SKM-1 (cell line): ENCODE results near the gene SPAG4.
A peak's percentile ranks its signal among the peaks of the same experiment; 100 is the strongest.

ENCODE experiments used
- DNase-seq: peaks from one replicate; lab custom pipeline; 2025; ENCODE audit not compliant: unreplicated experiment; lab: John Stamatoyannopoulos, UW

Gene SPAG4, protein sequence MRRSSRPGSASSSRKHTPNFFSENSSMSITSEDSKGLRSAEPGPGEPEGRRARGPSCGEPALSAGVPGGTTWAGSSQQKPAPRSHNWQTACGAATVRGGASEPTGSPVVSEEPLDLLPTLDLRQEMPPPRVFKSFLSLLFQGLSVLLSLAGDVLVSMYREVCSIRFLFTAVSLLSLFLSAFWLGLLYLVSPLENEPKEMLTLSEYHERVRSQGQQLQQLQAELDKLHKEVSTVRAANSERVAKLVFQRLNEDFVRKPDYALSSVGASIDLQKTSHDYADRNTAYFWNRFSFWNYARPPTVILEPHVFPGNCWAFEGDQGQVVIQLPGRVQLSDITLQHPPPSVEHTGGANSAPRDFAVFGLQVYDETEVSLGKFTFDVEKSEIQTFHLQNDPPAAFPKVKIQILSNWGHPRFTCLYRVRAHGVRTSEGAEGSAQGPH

DNA sequence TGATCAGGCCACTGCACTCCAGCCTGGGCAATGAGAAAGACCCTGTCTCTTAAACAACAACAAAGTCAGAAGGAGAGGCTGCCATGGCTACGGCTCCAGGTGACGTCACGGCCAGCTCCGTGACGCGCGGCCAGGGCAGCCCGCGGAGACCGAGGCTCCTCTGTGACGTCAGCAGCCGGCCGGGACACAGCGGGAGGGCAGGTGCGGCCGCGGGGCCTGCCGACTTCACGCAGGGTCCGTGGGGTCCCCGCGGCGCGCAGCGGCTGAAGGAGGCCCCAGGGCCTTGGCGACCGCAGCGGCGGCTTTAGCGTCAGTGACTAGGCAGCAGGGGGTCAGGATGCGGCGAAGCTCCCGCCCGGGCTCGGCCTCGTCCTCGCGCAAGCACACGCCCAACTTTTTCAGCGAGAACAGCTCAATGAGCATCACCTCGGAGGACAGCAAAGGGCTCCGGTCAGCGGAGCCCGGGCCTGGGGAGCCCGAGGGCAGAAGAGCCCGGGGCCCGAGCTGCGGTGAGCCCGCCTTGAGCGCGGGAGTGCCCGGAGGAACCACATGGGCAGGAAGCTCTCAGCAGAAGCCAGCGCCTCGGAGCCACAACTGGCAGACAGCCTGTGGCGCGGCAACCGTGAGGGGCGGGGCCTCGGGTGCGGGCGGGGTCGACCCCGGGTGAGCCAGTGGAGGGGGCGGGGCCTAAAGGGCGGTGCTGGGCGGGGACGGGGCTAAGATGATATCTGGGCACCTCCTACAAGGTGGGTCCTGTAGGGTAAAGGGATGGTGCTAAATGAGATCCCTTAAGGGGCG, at the start of gene SPAG4:
Gene SPAG4 (plus strand): TSS at position 163 of the 798 bp plus-strand sequence. CDS start 175 bp downstream, at position 338.
- DNase-seq: peak; percentile 99

DNA sequence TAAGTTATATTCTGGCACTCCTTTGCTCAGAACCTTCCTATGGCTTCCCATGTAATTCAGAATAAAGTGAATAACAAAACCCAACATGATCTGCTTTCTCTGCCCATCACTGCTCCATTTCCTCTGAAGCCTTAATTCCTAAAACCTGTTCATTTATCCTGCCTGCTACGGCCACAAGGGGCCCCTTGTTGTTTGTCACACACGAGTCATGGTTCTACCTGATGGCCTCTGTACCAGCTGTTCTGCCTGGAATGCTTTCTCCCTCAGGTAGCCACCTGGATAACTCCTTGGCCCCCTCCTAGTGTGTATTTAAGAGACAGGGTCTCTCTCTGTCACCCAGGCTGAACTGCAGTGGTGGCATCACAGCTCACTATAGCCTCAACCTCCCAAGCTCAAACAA, 47.0 kb upstream of the SPAG4 start:
- no peak for DNase-seq

DNA sequence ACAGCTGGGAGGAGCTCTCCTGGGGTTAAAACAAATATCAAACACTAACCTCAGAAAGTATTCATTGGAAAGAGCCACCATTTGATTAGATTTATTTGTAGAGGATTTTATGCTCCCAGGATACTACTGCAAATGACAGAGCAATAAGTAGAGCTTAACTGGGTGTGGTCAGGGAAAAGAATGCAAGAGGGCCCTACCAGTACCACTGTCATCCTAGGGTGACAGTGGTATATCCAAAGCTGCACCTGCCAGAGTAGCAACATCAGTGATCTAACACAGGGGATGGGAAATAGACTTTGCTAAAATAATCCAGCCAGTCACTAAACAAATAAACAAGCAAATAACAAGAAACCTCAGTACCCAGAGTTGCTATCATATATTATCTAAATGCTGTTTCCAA, 44.1 kb upstream of the SPAG4 start:
- DNase-seq: no peak

DNA sequence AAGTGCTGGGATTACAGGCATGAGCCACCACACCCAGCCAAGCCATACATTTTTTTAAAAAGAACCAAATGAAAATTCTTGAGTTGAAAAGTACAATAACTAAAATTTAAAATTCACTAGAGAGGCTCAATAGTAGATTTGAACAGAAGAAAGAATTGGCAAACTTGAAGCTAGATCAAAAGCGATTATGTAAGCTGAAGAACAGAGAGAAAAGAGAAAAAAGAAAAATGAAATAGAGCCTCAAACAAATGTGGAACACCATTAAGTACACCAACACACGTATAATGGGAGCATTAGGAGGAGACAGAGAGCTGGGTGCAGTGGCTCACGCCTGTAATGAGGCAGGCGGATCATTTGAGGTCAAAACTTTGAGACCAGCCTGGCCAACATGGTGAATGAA, 42.8 kb upstream of the SPAG4 start:
- DNase-seq: no peak

DNA sequence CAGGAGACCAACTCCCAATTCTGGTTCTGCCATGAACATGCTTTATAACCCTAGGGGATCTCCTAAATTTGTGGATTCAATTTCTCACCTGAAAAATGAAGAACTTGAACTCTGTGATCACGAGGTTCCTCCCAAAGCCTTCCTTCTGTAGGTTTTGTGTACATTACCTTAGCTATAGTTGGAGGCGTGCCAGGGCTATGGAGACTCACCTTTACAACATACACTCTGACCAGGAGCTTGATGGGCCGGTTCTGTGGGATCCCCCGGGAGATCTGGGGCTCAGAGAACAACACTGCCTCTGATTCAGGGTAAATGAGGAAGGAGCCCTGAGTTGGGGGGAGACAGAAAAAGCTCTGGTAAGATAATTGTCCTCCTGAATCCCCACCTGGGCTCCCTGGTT, 39.7 kb upstream of the SPAG4 start:
- DNase-seq: no peak

DNA sequence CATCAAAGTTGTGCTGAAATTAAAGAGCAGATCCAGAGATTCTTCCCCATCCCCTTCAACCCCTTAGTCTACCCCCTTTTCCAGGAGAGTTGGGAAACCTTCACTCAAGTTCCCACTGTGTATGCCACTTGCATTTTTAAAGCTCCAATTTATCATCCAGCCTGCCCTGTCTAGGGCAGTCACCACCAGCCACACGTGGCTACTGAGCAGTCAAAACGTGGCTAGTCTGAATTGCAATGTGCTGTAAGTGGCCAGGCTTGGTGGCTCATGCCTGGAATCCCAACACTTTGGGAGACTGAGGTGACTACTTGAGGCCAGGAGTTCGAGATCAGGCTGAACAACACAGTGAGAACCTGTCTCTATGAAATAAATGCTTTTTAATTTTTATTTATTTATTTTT, 38.8 kb upstream of the SPAG4 start:
- DNase-seq: no peak

DNA sequence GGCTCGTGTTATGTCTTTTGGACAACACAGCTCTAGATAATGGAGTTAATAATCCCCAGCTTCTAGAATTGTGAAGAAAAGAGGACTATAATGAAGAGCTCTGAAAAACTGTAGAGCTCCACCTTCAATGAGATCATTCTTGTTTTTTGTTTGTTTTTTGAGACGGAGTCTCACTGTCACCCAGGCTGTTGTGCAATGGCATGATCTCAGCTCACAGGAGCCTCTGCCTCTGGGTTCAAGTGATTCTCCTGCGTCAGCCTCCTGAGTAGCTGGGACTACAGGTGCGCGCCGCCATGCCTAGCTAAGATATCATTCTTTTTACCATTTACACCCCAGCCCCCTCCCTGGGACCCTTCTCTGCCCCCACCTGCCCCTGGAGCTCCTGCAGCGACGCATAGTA, 37.2 kb upstream of the SPAG4 start:
- no peak for DNase-seq

DNA sequence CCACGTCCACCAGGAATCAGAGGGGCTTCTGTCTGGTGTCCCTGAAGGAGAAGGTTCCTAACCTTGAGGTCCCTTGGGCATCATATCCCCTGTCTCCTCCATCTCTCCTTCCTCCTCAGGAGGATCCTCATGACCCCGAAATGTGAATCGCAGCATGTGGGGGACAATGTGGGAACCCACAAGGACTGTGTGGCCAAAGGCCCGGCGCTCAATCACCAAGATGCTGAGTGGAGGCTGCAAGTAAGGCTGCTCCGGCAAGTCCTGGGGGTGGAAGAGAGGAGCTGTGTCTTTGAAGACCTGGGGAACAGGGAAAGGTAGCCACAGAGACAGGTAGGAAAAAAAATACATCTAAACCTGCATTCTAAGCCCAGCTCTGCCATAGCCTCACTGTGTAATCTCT, 36.4 kb upstream of the SPAG4 start:
- DNase-seq: no peak

DNA sequence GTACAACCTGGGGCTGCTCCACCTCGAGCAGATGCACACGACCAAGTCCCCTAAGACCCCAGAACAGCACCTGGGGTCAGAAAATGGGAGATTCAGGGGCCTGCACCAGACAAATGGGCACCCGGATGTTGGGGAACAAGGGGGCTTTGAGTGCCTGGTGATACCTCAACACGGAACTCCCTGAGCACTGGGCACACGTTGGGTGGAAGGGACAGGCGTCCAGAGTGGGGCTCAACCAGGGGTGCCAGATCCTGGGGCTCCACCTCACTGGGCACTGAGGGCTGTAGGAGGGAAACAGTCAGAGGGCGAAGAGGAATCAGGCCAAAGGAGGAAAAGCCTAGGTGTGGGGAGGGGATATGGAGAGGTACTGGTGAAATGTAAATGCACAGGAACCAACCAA, 33.5 kb upstream of the SPAG4 start:
- no peak for DNase-seq

DNA sequence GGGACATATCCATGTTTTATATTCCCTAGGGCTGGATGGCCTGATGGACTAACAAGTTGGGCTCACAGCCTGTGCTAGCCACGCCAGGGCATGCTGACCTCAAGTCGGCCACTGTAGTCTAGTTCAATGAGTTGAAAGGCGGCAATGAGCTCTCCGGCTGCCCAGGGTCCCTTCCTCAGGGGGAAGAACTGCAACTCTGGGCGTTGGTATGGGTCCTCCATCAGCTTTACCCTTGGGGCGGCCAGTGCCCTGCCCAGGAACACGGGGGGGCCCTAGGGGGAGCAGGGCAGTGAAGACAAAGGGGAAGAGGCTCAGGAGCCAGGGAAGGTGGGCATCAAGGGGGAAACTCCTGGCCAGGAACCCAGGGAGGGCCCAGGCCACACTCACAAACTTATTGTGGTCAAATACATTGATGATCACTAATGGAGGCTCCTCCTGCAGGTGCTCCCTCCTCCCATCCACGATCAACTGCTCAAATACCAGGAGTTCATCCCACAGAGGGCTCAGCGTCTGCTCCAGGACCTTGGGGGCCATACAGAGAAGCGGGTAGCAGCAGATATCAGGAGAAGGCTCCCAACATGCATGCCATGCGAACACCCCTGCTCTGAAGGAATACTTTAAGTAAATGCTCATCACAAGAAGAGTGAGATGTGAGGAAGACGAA, 32.8 kb upstream of the SPAG4 start:
- no peak for DNase-seq

DNA sequence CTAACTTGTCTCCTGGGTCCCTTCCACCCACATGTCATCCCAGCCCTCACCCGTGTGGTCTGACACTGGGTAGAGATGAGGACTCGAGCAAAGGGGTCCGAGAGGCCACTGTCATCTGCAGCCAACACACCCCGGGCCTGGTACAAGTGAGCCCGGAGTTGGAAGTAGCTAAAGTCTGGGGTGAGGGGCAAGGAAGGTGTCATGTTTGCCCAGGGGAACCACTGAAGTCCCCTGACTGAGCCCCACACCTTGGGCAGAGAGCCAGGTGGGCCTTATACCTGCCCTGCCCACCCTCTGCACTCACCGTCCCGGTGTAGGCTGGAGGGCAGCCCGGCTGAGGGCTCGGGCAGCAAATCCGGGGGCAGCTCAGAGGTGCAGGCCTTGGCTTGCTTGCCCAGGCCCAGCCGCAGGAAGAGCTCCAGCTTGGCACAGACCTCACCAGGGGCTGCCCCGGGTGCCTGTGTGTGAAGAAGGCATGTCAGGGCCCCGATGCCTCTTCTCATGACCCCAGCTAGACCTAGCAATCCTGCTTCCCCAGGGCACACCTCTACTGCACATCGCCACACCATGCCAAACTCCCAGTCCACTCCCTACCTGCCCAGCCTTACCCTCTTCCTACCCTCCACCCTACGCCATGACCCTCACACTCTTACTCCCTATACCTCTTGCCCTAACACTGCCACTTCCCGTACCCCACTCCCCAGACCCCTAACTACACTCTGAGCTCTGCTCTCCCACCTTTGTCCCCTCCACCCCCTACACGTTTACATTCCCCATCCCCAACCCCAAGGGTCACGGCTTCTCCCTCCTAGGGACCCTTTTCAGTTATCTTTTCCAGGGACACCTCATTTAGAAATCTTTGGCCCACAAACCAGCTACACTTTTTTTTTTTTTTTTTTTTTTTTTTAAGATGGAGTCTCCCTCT, 31.7 kb upstream of the SPAG4 start:
- DNase-seq: no peak

DNA sequence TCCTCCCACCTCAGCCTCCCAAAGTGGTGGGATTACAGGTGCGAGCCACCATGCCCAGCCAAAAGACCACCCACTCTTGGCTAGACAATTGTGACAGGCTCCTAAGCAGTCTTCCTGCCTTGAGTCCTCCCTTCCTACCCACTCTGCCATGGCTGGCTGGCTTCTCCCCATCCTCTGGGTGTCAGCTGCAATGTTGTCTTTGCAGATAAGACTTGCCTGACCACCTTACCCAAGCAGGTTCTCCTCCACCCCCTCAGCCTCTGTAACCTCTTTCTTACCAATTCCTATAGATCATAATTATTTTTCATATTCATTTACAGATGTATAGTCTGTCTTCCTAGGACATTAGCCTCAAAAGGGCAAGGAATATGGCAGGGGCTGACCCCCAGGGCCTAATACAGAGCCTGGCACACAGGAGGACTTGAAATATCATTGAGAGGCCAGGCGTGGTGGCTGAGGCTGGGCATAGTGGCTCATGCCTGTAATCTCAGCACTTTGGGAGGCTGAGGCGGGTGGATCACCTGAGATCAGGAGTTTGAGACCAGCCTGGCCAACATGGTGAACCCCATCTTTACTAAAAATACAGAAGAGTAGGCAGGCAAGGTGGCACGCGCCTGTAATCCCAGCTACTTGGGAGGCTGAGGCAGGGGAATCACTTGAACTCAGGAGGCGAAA, 28.7 kb upstream of the SPAG4 start:
- DNase-seq: no peak

DNA sequence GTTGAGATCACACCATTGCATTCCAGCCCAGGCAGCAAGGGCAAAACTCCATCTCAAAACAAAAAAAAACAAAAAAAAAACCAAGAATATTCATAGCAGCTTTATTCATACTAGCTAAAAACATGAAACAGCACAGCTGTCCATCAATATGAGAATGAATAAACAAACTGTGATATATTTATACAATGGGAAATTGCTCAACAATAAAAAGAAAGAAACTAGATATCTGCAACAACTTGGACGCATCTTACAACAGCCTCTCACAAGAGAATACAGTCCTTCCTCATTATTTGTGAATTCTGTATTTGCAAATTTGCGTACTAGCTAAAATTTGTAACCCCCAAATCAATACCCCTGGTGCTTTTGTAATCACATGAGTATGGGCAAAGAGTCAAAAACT, 28.2 kb upstream of the SPAG4 start:
- no peak for DNase-seq

DNA sequence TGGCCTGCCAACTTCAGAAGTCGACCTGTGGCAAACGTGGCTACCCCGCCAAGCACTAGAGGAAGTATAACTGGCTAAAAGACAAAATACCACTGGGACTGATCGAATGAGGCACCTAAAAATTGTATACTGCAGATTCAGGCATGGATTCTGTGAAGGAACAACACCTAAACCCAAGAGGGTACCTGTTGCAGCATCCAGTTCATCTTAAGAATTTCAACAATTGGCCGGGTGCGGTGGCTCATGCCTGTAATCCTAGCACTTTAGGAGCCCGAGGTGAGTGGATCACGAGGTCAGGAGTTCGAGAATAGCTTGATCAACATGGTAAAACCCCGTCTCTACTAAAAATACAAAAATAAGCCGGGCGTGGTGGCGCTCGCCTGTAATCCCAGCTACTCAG, 27.2 kb upstream of the SPAG4 start:
- DNase-seq: no peak

DNA sequence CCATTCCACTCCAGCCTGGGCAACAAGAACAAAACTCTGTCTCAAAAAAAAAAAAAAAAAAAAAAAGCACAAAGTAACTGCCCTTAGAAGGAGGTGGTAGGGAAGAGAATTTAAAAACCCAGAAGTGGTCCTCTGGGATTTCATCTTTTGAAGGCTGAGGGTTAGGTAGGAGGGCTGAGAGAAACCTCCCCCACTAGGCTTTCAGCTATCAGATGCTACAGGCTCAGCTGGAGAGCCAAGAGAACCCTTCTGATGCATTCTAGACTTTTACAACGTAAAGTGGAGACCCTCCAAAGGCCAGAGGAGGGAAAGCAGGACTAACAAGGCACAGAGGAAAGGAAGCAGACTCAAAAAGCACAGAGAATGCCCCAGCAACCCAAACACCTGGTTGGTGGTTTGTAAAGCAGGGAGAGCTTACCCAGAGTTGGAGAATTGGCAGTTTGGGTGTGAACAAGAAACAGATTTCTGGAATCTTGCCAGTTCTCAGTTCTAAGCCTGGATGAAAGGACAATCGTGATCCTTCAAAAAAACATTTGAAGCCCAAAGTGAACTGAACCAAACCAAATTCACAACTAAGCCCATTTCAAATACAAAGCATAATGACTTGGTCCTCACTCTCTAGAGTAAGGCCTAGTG, 23.2 kb upstream of the SPAG4 start:
- no peak for DNase-seq

DNA sequence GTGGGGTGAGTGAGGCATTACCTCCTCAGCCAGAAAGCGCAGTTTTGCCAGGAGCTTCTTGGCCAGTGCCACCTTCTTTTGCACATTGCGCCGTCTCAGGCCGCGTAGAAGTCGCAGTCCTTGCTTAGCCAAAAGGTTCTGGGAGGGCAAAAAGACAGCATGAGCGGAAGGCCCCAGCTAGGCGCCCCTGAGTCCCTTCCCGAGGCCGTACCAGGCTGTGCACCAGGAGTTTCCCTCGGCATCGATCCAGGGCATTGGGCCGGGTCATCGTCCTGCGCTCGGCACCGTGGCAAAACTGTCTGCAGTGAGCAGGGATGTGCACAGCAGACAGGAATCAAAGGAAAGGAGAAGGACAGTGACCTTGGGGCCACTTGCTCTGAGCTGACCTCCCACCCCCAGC, 20.2 kb upstream of the SPAG4 start:
- no peak for DNase-seq

DNA sequence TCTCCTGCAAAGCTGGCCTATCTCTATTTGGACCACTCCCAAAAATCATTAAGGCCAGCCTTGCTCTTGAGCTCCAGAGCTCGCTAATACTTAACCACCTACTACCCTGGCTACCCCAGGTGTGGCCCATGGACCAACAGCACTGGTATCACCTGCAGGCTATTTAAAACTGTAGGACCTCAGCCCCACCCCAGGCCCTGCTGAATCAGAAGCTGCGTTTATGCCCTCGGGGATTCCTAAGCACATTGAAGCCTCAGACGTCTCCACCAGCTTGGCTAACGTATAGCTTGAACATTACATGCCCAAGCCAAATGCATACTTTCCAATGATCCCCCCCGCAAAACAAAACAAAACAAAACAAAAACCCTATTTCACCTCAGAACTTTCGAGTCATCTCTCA, 19.7 kb upstream of the SPAG4 start:
- DNase-seq: no peak

DNA sequence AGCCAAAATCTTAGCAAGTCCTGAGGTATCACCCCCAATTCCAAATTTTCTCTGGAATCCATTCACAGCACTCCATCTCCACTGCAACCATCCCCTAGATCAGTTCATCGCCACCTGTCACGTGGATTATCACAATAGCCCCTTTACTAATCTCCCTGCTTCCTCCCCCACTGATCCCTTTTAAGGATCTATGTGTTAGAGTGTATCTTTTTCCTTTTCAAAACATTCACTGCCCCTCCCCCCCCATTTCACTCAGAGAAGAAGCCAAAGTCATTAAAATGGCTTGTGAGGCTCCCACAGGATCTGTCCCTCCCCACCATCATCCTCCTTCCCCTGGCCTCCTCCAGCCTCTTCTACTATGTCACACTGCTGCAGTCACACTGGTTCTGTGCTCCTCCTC, 18.4 kb upstream of the SPAG4 start:
- DNase-seq: no peak

DNA sequence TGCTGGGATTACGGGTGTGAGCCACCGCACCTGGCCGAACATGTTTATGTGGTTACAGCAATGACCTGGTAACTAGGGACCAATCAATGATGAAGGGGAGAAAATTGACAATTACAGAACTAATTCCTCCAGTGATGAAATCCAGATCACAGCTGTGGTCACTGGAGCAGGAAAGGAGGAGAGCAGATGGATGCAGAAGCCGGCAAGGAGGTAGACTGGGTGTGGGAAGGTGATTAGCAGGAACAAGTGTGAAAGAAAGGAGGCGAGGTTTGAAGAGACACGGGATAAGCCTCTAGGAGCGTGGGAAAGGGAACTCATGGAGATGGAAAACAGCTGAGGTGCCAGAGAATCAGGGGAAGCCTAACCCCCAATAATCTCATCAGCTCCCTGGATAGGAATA, 17.2 kb upstream of the SPAG4 start:
- no peak for DNase-seq
